Heart right ventricle (tissue), 16 donors: ENCODE measurements around the gene UNKL. TPM values are rescaled to one million over a fixed set of nuclear protein-coding genes. Genes with fewer than 3 reads are reported as not detected.

Source experiments
- ATAC-seq, 8 donors: fragments of 200-7000 bp; cut with Tn5 transposase; one replicate each; pipeline ENCODE4 v1.9.1; 2020; ENCODE audit warnings: mild to moderate bottlenecking in 8 of 8, moderate library complexity in 8 of 8, moderate number of reproducible peaks in 1 of 8
- DNase-seq, 2 donors: peaks; one replicate each; pipeline ENCODE4 v3.0.0-alpha.2; 2020
- H3K27ac ChIP-seq, 10 donors: fragments of 200-600 bp; sonication (generic) in 2 of 10; one replicate each; pipeline versions ENCODE4 v1.5.0 to v1.8.0; 2020 to 2022; ENCODE audit warnings: mild to moderate bottlenecking in 3 of 10
- H3K27me3 ChIP-seq, 7 donors: fragments of 200-600 bp; one replicate each; pipeline ENCODE4 v1.8.0; 2021 to 2022; ENCODE audit warnings: mild to moderate bottlenecking in 2 of 7
- H3K36me3 ChIP-seq, 9 donors: fragments of 200-600 bp; sonication (generic) in 1 of 9; one replicate each; pipeline versions ENCODE4 v1.5.0 to v1.8.0; 2020 to 2022; ENCODE audit warnings: mild to moderate bottlenecking in 2 of 9
- H3K4me1 ChIP-seq, 9 donors: fragments of 200-600 bp; sonication (generic) in 1 of 9; one replicate each; pipeline versions ENCODE4 v1.5.0 to v1.8.0; 2020 to 2022; ENCODE audit warnings: mild to moderate bottlenecking in 4 of 9
- H3K4me3 ChIP-seq, 10 donors: fragments of 200-600 bp; sonication (generic) in 2 of 10; one replicate each; pipeline versions ENCODE4 v1.5.0 to v1.8.0; 2020 to 2022; ENCODE audit warnings: mild to moderate bottlenecking in 7 of 10, moderate library complexity in 2 of 10
- H3K9me3 ChIP-seq, 11 donors: fragments of 200-600 bp in 10 of 11; sonication (generic) in 2 of 11; one replicate each; pipeline versions ENCODE4 v1.5.0 to v1.8.0; 2013 to 2022; ENCODE audit warnings: mild to moderate bottlenecking in 2 of 11, control low read depth in 1 of 11, moderate library complexity in 1 of 11
- WGBS, 2 donors: extraction: QIAGEN DNeasy Blood & Tissue Kit; methylation state at CpG; one replicate each; pipeline ENCODE4 v1.1.7; 2013; ENCODE audit warnings: inconsistent platforms in 1 of 2; 5-methylcytosine and 5-hydroxymethylcytosine counted together
- intact Hi-C, 10 donors: fragments of 100-400 bp; cut with DNase I; formaldehyde crosslinking; loops; one replicate each; pipeline versions ENCODE4 v1.11.1 to v1.14.2; 2022
- polyA plus RNA-seq, 2 donors: library from polyadenylated mRNA; stranded (reverse); fragments of 200-250 nt; gene quantifications; one replicate each; pipeline ENCODE4 v1.2.3, GENCODE V29; 2013
- total RNA-seq, 10 donors: library from RNA; stranded (reverse); fragmentation: NEBNext Ultra II Directional in 3 of 10; extraction: Animal tissue kit (Norgen Biotek cat#: 25700) in 3 of 10; gene quantifications; one replicate each; pipeline versions ENCODE4 v1.2.1 to v1.2.4, GENCODE V29; 2021 to 2023
- TF ChIP-seq, protein P1 (sequence below), 9 donors: fragments of 200-600 bp; sonication (generic) in 2 of 9; IDR thresholded peaks; one replicate each; pipeline versions ENCODE4 v1.5.0 to v1.8.0; 2021 to 2022; ENCODE audit warnings: antibody characterized with exemption in 9 of 9, mild to moderate bottlenecking in 5 of 9, moderate library complexity in 1 of 9
- donor health status: Arrhythmogenic right ventricular cardiomyopathy.
- donor health status: ischemic (EF 13 %, LVEDD 7.1; RV severe dilation, severe dysfunction).
- donor health status: healthy with polysubstance abuse.
- donor health status: DM: no; HTN: yes; CAD: no.
- donor health status: DM: no; HTN: no; CAD: no.
- donor health status: ischemic (EF 25% LVEDD 6.9; RV normal size, moderate dysfunction).
- donor health status: ischemic (EF 25% LVEDD 5.7; RV mildly dilated, moderate dysfunction).
- donor health status: healthy.
- donor health status: DM: yes; HTN: yes; CAD: no.
- donor health status: Ischemic cardiomyopathy.
- donor health status: ischemic (EF 35%, LVEDD 5.7; RV mildly dilated, moderate dysfunction).
- donor health status: nonischemic (EF 11% LVEDD 7.7; RV severe dilation, severe dysfunction).
- donor health status: DM: yes; HTN: yes; CAD: no.
- donor health status: PGD.
- donor health status: ischemic (EF 29% LVEDD 5.4; RV normal size, mild dysfunction).
- donor health status: nonischemic (EF 23%, LVEDD 6.1; RV moderate dilation, normal function).

UNKL gene
- total and polyA plus RNA-seq, 12 donors, result 3.3 to 20.4 (median 11.4) TPM

DNA sequence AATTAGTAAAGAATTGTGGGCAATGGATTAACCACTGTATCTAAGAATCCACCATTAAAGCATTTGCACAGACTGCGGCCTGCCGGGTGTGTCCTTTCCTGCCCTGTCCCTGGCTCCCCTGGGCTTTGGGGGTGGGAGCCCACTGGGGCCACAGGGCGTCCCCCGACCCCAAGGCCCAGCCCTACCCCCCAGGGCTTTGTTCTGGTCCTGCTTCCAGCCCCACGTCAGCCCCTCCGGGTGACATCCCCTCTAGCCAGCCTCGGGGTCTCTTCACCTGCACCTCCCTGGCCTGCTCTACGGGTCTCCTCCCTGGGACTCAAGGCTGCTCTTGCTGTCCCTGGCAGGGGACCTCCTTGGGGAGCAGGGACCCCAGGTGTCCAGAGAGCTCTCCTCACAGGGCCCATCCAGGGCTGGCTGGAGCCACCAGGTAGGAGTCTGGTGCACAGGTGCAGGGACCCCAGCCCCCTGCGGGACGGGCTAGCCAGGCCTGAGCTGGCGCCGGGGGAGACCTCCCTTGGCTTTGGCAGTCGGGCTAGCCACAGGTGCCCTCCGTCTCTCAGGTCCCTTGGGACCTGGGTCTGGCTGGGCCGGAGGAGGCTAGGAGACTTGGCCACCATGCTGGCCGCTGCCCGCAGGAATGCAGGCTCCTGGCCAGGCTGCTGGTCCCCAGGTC, 87.4 kb downstream of the UNKL start:
- Histone ChIP-seq H3K27me3 (peaks cover 0 to 21% (median 8%) of the 10 kb centered on the region in 7 donors), H3K27ac (peak overlapping the region in 2 of 10 donors; percentile 5 to 27), H3K4me1 (peaks cover 0 to 26% (median 11%) of the 10 kb centered on the region in 9 donors), H3K9me3 (peaks cover 0 to 6% (median 0%) of the 10 kb centered on the region in 11 donors), H3K36me3 (peaks cover 0 to 48% (median 20%) of the 10 kb centered on the region in 9 donors), H3K4me3 (no peak overlapping the region)
- intact Hi-C loops, result no loop called here
- ATAC-seq, result peak in 1 of 8 donors; percentile 4
- 67 to 68% methylated on average over 17 of the region's 17 CpGs for WGBS, 2 donors
- DNase-seq, result no peak
- TF ChIP-seq, protein P1, sequence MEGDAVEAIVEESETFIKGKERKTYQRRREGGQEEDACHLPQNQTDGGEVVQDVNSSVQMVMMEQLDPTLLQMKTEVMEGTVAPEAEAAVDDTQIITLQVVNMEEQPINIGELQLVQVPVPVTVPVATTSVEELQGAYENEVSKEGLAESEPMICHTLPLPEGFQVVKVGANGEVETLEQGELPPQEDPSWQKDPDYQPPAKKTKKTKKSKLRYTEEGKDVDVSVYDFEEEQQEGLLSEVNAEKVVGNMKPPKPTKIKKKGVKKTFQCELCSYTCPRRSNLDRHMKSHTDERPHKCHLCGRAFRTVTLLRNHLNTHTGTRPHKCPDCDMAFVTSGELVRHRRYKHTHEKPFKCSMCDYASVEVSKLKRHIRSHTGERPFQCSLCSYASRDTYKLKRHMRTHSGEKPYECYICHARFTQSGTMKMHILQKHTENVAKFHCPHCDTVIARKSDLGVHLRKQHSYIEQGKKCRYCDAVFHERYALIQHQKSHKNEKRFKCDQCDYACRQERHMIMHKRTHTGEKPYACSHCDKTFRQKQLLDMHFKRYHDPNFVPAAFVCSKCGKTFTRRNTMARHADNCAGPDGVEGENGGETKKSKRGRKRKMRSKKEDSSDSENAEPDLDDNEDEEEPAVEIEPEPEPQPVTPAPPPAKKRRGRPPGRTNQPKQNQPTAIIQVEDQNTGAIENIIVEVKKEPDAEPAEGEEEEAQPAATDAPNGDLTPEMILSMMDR (IDR thresholded peaks at IDR 0.05), result no peak

DNA sequence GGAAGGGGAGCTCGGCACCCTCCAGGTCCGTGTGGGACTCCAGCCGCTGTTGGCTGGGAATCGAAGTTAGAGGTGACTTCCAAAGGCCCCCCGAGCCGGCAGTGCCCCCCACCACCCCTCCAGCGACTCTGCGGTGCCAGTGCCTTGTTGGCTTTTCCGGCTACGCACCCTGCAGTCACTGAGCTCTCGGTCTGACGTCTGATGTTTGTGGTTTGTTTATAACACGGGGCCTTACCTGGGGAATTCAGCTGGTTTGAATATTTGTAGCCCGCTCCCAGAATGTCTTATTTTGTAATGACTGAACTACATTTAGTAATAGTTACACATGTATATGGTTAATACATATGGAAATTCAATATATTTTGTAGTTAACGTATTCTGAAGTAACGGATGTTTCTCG, 88.1 kb downstream of the UNKL start:
- peaks cover 0 to 55% (median 20%) of the 10 kb centered on the region in 9 donors for H3K36me3 ChIP-seq
- WGBS, 2 donors, result 65 to 71% methylated on average over 17 of the region's 17 CpGs
- no peak overlapping the region for H3K4me3 ChIP-seq
- peaks cover 0 to 20% (median 5%) of the 10 kb centered on the region in 9 donors for H3K4me1 ChIP-seq
- TF ChIP-seq, protein P1 (IDR thresholded peaks at IDR 0.05), result no peak
- no peak for ATAC-seq
- intact Hi-C loops, result no loop called here
- DNase-seq, result no peak
- peak overlapping the region in 5 of 10 donors; percentile 21 to 55 (median 33) for H3K27ac ChIP-seq
- peaks cover 0 to 14% (median 1%) of the 10 kb centered on the region in 7 donors for H3K27me3 ChIP-seq
- H3K9me3 ChIP-seq, result peaks cover 0 to 6% (median 0%) of the 10 kb centered on the region in 11 donors

DNA sequence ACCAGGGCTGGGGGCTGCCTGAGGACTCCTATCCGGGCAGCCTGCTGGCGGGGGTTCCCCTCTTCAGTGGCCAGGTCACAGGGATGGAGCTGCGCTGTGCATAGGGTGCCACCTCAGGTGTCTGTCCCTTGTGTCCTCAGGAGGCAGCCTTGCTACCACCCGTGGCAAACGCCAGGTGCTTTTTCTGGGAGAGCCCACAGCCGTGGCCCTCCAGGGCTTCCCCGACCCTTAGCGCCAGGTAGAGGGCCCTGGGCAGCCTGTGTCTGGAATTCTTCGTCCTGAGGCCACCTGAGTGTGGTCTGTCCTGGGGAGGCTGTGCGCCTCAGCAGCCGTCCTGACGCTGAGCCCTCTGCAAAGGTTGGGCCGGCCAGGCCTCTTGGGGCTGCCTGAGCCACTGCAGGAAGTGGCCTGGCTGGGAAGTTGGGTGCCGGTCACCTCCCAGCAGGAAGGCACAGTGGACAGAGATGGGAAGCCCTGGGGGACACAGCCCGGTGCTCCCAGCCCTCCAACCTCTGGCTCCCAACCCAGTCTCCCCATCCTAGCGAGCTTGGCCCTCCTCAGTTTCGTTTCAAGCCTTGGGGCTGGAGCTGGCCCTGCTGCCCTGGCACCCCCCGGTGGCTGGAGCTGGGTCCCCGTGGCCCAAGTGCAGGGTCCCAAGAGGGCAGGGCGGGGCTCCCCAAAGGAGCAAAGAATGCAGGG, 88.7 kb downstream of the UNKL start:
- intact Hi-C loops, result no loop called here
- 54 to 56% methylated on average over 20 of the region's 20 CpGs for WGBS, 2 donors
- peak in 6 of 8 donors; percentile 8 to 48 (median 28) for ATAC-seq
- Histone ChIP-seq H3K4me1 (peaks cover 0 to 16% (median 0%) of the 10 kb centered on the region in 9 donors), H3K36me3 (peaks cover 0 to 61% (median 24%) of the 10 kb centered on the region in 9 donors), H3K9me3 (peaks cover 0 to 6% (median 0%) of the 10 kb centered on the region in 11 donors), H3K27ac (peak overlapping the region in 5 of 10 donors; percentile 21 to 55 (median 33)), H3K4me3 (no peak overlapping the region), H3K27me3 (peaks cover 0 to 9% (median 0%) of the 10 kb centered on the region in 7 donors)
- TF ChIP-seq, protein P1 (IDR thresholded peaks at IDR 0.05), result no peak
- DNase-seq, result no peak

DNA sequence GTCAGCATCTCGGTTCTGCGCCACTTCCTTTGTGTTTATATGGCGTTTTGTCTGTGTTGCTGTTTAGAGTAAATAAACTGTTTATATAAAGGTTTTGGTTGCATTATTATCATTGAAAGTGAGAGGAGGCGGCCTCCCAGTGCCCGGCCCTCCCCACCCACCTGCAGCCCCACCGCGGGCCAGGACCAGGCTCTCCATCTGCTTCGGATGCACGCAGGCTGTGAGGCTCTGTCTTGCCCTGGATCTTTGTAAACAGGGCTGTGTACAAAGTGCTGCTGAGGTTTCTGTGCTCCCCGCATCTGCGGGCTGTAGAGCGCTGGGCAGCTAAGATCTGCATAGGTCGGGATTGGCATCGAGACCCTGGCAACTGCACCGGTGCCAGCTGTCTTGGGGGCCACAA, 89.2 kb downstream of the UNKL start:
- H3K4me3 ChIP-seq, result no peak overlapping the region
- intact Hi-C loops, result no loop called here
- DNase-seq (no peak), ATAC-seq (no peak)
- H3K27ac ChIP-seq, result peak overlapping the region in 2 of 10 donors; percentile 21 to 52
- peaks cover 0 to 2% (median 0%) of the 10 kb centered on the region in 11 donors for H3K9me3 ChIP-seq
- H3K36me3 ChIP-seq, result peaks cover 2 to 67% (median 30%) of the 10 kb centered on the region in 9 donors
- TF ChIP-seq, protein P1 (IDR thresholded peaks at IDR 0.05), result no peak
- 89% methylated on average over 15 of the region's 15 CpGs for WGBS, 2 donors
- H3K4me1 ChIP-seq, result peaks cover 0 to 16% (median 0%) of the 10 kb centered on the region in 9 donors
- peaks cover 0 to 3% (median 0%) of the 10 kb centered on the region in 7 donors for H3K27me3 ChIP-seq
